NCI-H69 (cell line): ENCODE data around the gene NEK7.
"Not testable (repeated sequence)": the region's sequence is repeated elsewhere in the genome, so short reads cannot be mapped to it uniquely, and the experiment has no call there.

ENCODE experiments used
- DNase-seq: peaks from one replicate; lab custom pipeline; 2025; lab: John Stamatoyannopoulos, UW

Gene NEK7

GRCh38 chr1:198171667-198172540, 15.1 kb downstream of the NEK7 start:
- no peak for DNase-seq

GRCh38 chr1:198173832-198174231, 17.0 kb downstream of the NEK7 start:
- DNase-seq: no peak

- DNase-seq: no peak
Measured at GRCh38 chr1:198174297-198174696, 17.5 kb downstream of the NEK7 start.

GRCh38 chr1:198175423-198176170, 18.8 kb downstream of the NEK7 start:
- no peak for DNase-seq

GRCh38 chr1:198176179-198176578, 19.4 kb downstream of the NEK7 start:
- no peak for DNase-seq

GRCh38 chr1:198177546-198177945, 20.7 kb downstream of the NEK7 start:
- DNase-seq: no peak

- no peak for DNase-seq
Measured at GRCh38 chr1:198178615-198179014, 21.8 kb downstream of the NEK7 start.

GRCh38 chr1:198179556-198179981, 22.8 kb downstream of the NEK7 start:
- peak; percentile 46 for DNase-seq

- no peak for DNase-seq
Measured at GRCh38 chr1:198183605-198184004, 26.8 kb downstream of the NEK7 start.

GRCh38 chr1:198184516-198184915, 27.7 kb downstream of the NEK7 start:
- DNase-seq: no peak

GRCh38 chr1:198185146-198185545, 28.3 kb downstream of the NEK7 start:
- DNase-seq: no peak

GRCh38 chr1:198185759-198186158, 29.0 kb downstream of the NEK7 start:
- no peak for DNase-seq

- no peak for DNase-seq
Measured at GRCh38 chr1:198186916-198187580, 30.2 kb downstream of the NEK7 start.

- no peak for DNase-seq
Measured at GRCh38 chr1:198187973-198188588, 31.3 kb downstream of the NEK7 start.

- no peak for DNase-seq
Measured at GRCh38 chr1:198191117-198191516, 34.3 kb downstream of the NEK7 start.

GRCh38 chr1:198193871-198194270, 37.1 kb downstream of the NEK7 start:
- not testable (repeated sequence) for DNase-seq

GRCh38 chr1:198196630-198197029, 39.8 kb downstream of the NEK7 start:
- no peak for DNase-seq

- DNase-seq: no peak
Measured at GRCh38 chr1:198197285-198197684, 40.5 kb downstream of the NEK7 start.

GRCh38 chr1:198199105-198199504, 42.3 kb downstream of the NEK7 start:
- peak; percentile 92 for DNase-seq

GRCh38 chr1:198201956-198202784, 45.4 kb downstream of the NEK7 start:
- no peak for DNase-seq

GRCh38 chr1:198203434-198203833, 46.6 kb downstream of the NEK7 start:
- DNase-seq: no peak
